ENCODE results near the gene ZNF492. TPM values are rescaled to one million over a fixed set of nuclear protein-coding genes. Genes with fewer than 3 reads are reported as not detected.

Gene ZNF492
- polyA plus RNA-seq, 1 of the 3 experiments (the other 2 are of a cell fraction): 0.28 TPM

DNA sequence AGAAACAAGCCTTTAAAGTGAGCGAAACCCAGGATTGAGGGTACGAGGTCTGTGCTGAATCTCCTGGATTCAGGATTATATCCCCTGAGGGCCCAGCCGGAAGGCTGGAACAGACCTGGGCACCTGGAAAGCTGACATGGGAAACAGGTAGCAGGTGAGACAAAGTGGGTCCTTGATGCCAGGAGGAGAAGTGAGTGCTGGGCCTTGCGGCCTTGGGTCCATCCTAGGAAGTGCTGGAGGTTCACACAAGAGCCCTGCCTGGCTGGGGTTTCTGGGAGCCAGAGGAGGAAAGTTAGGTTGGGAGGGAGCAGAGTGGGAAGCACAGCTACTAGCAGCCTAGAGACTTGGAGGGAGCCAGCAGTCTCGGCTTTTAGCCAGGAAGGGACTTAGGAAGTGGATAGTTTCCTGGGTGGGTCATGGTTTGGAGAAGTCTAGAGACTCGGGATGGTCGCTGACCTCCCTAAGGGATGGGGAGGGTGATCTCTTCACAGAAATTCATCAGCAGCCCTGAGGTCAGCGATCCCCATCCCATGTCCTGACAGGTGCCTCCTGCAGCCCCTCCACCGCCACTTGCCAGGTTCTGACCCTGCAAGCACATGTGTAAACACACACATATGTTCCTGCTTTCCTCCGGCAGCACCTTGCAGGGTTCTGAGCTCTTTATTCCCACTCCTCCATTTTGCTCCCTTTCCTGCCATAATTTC, 29.4 kb upstream of the ZNF492 start:
- POLR2A ChIA-PET: no interaction called here

More for the DNA sequence above, 29.4 kb upstream of the ZNF492 start:
- Histone ChIP-seq H3K9ac (no peak overlapping the region), H3K4me1 (ENCODE audit: control insufficient read depth in 1 of 2, insufficient read depth in 2 of 2, low read depth in 1 of 2, low read length in 1 of 2) (no peaks in the 10 kb centered on the region), H4K20me1 (ENCODE audit: insufficient read depth) (no peaks in the 10 kb centered on the region), H3F3A (replicated peaks; ENCODE audit: insufficient read depth) (no peaks in the 10 kb centered on the region), H3K4me2 (no peak overlapping the region), H3K27ac (ENCODE audit: low read depth in 2 of 2, low read length in 1 of 2) (no peak overlapping the region), H2AFZ (ENCODE audit: low read depth) (no peak overlapping the region), H3K9me3 (no peaks in the 10 kb centered on the region), H3K36me3 (replicated peaks in 1 of 2; ENCODE audit: control insufficient read depth in 1 of 2, insufficient read depth in 2 of 2, low read length in 1 of 2) (no peaks in the 10 kb centered on the region), H3K79me2 (ENCODE audit: insufficient read depth) (no peaks in the 10 kb centered on the region), H3K27me3 (ENCODE audit: insufficient read depth) (no peaks in the 10 kb centered on the region), H3K4me3 (ENCODE audit: low read depth in 2 of 2, low read length in 1 of 2) (no peak overlapping the region), H3K9me2 (no peaks in the 10 kb centered on the region)
- 10% methylated on average over 10 of the region's 10 CpGs for WGBS (ENCODE audit: low lambda C conversion rate)
- CTCF ChIA-PET: no interaction called here
- no peak for DNase-seq
- TF ChIP-seq FOXM1 (IDR thresholded peaks at IDR 0.05; ENCODE audit: low read depth): no peak
- no peak for TF ChIP-seq GABPA (IDR thresholded peaks at IDR 0.05; ENCODE audit: low read depth)
- TF ChIP-seq EZH2phosphoT487 (IDR thresholded peaks at IDR 0.05; ENCODE audit: borderline replicate concordance, low read depth): no peak
- TF ChIP-seq MXI1 (IDR thresholded peaks at IDR 0.05; ENCODE audit: low read depth, low read length): no peak
- no peak for TF ChIP-seq RFX5 (IDR thresholded peaks at IDR 0.05; ENCODE audit: low read length)
- TF ChIP-seq, protein P1, sequence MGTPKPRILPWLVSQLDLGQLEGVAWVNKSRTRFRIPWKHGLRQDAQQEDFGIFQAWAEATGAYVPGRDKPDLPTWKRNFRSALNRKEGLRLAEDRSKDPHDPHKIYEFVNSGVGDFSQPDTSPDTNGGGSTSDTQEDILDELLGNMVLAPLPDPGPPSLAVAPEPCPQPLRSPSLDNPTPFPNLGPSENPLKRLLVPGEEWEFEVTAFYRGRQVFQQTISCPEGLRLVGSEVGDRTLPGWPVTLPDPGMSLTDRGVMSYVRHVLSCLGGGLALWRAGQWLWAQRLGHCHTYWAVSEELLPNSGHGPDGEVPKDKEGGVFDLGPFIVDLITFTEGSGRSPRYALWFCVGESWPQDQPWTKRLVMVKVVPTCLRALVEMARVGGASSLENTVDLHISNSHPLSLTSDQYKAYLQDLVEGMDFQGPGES (IDR thresholded peaks at IDR 0.05; ENCODE audit: low read depth, low read length): no peak
- no peak for TF ChIP-seq FOXJ3 (CRISPR knock-in tag; IDR thresholded peaks at IDR 0.05)
- TF ChIP-seq, protein P2, sequence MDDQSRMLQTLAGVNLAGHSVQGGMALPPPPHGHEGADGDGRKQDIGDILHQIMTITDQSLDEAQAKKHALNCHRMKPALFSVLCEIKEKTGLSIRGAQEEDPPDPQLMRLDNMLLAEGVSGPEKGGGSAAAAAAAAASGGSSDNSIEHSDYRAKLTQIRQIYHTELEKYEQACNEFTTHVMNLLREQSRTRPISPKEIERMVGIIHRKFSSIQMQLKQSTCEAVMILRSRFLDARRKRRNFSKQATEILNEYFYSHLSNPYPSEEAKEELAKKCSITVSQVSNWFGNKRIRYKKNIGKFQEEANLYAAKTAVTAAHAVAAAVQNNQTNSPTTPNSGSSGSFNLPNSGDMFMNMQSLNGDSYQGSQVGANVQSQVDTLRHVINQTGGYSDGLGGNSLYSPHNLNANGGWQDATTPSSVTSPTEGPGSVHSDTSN (IDR thresholded peaks at IDR 0.05): no peak
- TF ChIP-seq JUND (IDR thresholded peaks at IDR 0.05): no peak
- TF ChIP-seq RCOR1 (IDR thresholded peaks at IDR 0.05; ENCODE audit: low read length): no peak
- TF ChIP-seq, protein P3, sequence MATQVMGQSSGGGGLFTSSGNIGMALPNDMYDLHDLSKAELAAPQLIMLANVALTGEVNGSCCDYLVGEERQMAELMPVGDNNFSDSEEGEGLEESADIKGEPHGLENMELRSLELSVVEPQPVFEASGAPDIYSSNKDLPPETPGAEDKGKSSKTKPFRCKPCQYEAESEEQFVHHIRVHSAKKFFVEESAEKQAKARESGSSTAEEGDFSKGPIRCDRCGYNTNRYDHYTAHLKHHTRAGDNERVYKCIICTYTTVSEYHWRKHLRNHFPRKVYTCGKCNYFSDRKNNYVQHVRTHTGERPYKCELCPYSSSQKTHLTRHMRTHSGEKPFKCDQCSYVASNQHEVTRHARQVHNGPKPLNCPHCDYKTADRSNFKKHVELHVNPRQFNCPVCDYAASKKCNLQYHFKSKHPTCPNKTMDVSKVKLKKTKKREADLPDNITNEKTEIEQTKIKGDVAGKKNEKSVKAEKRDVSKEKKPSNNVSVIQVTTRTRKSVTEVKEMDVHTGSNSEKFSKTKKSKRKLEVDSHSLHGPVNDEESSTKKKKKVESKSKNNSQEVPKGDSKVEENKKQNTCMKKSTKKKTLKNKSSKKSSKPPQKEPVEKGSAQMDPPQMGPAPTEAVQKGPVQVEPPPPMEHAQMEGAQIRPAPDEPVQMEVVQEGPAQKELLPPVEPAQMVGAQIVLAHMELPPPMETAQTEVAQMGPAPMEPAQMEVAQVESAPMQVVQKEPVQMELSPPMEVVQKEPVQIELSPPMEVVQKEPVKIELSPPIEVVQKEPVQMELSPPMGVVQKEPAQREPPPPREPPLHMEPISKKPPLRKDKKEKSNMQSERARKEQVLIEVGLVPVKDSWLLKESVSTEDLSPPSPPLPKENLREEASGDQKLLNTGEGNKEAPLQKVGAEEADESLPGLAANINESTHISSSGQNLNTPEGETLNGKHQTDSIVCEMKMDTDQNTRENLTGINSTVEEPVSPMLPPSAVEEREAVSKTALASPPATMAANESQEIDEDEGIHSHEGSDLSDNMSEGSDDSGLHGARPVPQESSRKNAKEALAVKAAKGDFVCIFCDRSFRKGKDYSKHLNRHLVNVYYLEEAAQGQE (IDR thresholded peaks at IDR 0.05; ENCODE audit: low read depth, low read length): no peak
- no peak for TF ChIP-seq FOSL2 (IDR thresholded peaks at IDR 0.05; ENCODE audit: borderline replicate concordance, low read depth)
- TF ChIP-seq EP300 (IDR thresholded peaks at IDR 0.05; ENCODE audit: borderline replicate concordance in 1 of 2, low read depth in 1 of 2, low read length in 1 of 2): no peak
- TF ChIP-seq NRF1 (IDR thresholded peaks at IDR 0.05; ENCODE audit: low read depth, low read length): no peak
- no peak for TF ChIP-seq TEAD4 (IDR thresholded peaks at IDR 0.05; ENCODE audit: borderline replicate concordance, insufficient read depth)
- TF ChIP-seq, protein P4, sequence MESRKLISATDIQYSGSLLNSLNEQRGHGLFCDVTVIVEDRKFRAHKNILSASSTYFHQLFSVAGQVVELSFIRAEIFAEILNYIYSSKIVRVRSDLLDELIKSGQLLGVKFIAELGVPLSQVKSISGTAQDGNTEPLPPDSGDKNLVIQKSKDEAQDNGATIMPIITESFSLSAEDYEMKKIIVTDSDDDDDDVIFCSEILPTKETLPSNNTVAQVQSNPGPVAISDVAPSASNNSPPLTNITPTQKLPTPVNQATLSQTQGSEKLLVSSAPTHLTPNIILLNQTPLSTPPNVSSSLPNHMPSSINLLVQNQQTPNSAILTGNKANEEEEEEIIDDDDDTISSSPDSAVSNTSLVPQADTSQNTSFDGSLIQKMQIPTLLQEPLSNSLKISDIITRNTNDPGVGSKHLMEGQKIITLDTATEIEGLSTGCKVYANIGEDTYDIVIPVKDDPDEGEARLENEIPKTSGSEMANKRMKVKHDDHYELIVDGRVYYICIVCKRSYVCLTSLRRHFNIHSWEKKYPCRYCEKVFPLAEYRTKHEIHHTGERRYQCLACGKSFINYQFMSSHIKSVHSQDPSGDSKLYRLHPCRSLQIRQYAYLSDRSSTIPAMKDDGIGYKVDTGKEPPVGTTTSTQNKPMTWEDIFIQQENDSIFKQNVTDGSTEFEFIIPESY (IDR thresholded peaks at IDR 0.05; ENCODE audit: borderline replicate concordance, low read depth): no peak
- TF ChIP-seq, protein P5, sequence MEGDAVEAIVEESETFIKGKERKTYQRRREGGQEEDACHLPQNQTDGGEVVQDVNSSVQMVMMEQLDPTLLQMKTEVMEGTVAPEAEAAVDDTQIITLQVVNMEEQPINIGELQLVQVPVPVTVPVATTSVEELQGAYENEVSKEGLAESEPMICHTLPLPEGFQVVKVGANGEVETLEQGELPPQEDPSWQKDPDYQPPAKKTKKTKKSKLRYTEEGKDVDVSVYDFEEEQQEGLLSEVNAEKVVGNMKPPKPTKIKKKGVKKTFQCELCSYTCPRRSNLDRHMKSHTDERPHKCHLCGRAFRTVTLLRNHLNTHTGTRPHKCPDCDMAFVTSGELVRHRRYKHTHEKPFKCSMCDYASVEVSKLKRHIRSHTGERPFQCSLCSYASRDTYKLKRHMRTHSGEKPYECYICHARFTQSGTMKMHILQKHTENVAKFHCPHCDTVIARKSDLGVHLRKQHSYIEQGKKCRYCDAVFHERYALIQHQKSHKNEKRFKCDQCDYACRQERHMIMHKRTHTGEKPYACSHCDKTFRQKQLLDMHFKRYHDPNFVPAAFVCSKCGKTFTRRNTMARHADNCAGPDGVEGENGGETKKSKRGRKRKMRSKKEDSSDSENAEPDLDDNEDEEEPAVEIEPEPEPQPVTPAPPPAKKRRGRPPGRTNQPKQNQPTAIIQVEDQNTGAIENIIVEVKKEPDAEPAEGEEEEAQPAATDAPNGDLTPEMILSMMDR (IDR thresholded peaks at IDR 0.05): no peak
